ENCODE results near the gene C17orf113. TPM values are rescaled to one million over a fixed set of nuclear protein-coding genes. Genes with fewer than 3 reads are reported as not detected.

C17orf113 gene
- total and polyA plus RNA-seq, 2 of the 4 experiments (the other 2 are of a cell fraction): under 0.01 to 0.03 TPM

- H4K8ac ChIP-seq (ENCODE audit: low read depth in 2 of 2, low read length in 2 of 2): no peak overlapping the region
- CTCF ChIA-PET: no interaction called here
- in situ Hi-C loops (cut with MboI; ENCODE audit: low sequenced_read_pairs): no loop called here
- no peak overlapping the region for H4K91ac ChIP-seq (ENCODE audit: insufficient read depth, low read depth, low read length)
- no peak overlapping the region for H2BK20ac ChIP-seq (ENCODE audit: low read depth, low read length)
- H3K4me1 ChIP-seq (ENCODE audit: control insufficient read depth, insufficient read depth, low read length): no peaks in the 10 kb centered on the region
- H3K14ac ChIP-seq (replicated peaks; ENCODE audit: low read depth, low read length): no peak overlapping the region
- H3K4ac ChIP-seq (ENCODE audit: low read depth, low read length): no peak overlapping the region
- no peak overlapping the region for H2BK15ac ChIP-seq (ENCODE audit: low read depth, low read length)
- intact Hi-C loops (cut with micrococcal nuclease): no loop called here
- H3K23ac ChIP-seq (ENCODE audit: low read depth, low read length): no peak overlapping the region
- no peak for ATAC-seq (ENCODE audit: low read depth)
- peaks cover 52% of the 10 kb centered on the region for H3K27me3 ChIP-seq (ENCODE audit: control insufficient read depth, insufficient read depth, low read length)
- WGBS, 2 experiments (ENCODE audit: extremely low coverage in 2 of 2, insufficient read length in 1 of 2): 50% methylated on average over 2 of the region's 4 CpGs; no CpG with 5 or more reads in 1 of the 2 experiments
- no peak overlapping the region for H3K4me2 ChIP-seq (ENCODE audit: low read depth, low read length)
- DNase-seq: no peak
- no peak overlapping the region for H3K27ac ChIP-seq (ENCODE audit: insufficient read depth, low read length)
- no peaks in the 10 kb centered on the region for H4K20me1 ChIP-seq (ENCODE audit: insufficient read depth, low read length)
- H3K18ac ChIP-seq (ENCODE audit: low read depth, low read length): no peak overlapping the region
- no TSS peak for BruUV-seq (replicated peaks)
- H4K5ac ChIP-seq (ENCODE audit: low read depth, low read length): no peak overlapping the region
- peak overlapping the region; percentile 90 for H2AK9ac ChIP-seq (replicated peaks; ENCODE audit: low read depth, low read length, poor library complexity)
- H3K9me1 ChIP-seq (ENCODE audit: insufficient read depth, low read length): peaks cover 3% of the 10 kb centered on the region; the same call in 1 of the 2 replicates
- TF ChIP-seq MAFK (IDR thresholded peaks at IDR 0.05; ENCODE audit: low read depth, low read length): no peak
- no peak for TF ChIP-seq MAZ (IDR thresholded peaks at IDR 0.05; ENCODE audit: borderline replicate concordance, low read depth, low read length)
- no peak for TF ChIP-seq NFE2L2 (IDR thresholded peaks at IDR 0.05; ENCODE audit: low read depth, low read length)
- TF ChIP-seq, protein P1, sequence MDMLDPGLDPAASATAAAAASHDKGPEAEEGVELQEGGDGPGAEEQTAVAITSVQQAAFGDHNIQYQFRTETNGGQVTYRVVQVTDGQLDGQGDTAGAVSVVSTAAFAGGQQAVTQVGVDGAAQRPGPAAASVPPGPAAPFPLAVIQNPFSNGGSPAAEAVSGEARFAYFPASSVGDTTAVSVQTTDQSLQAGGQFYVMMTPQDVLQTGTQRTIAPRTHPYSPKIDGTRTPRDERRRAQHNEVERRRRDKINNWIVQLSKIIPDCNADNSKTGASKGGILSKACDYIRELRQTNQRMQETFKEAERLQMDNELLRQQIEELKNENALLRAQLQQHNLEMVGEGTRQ (IDR thresholded peaks at IDR 0.05; ENCODE audit: low read depth, low read length): no peak
- TF ChIP-seq BHLHE40 (IDR thresholded peaks at IDR 0.05; ENCODE audit: low read depth, low read length): no peak
- no peak for TF ChIP-seq SMC3 (IDR thresholded peaks at IDR 0.05; ENCODE audit: low read depth, low read length)
- TF ChIP-seq FOS (IDR thresholded peaks at IDR 0.05; ENCODE audit: low read depth, low read length): no peak
- TF ChIP-seq ELK1 (IDR thresholded peaks at IDR 0.05; ENCODE audit: borderline replicate concordance, low read depth, low read length): no peak
- TF ChIP-seq RFX5 (IDR thresholded peaks at IDR 0.05; ENCODE audit: low read depth, low read length): no peak
- no peak for TF ChIP-seq MXI1 (IDR thresholded peaks at IDR 0.05; ENCODE audit: borderline replicate concordance, low read depth, low read length)
- TF ChIP-seq, protein P2, sequence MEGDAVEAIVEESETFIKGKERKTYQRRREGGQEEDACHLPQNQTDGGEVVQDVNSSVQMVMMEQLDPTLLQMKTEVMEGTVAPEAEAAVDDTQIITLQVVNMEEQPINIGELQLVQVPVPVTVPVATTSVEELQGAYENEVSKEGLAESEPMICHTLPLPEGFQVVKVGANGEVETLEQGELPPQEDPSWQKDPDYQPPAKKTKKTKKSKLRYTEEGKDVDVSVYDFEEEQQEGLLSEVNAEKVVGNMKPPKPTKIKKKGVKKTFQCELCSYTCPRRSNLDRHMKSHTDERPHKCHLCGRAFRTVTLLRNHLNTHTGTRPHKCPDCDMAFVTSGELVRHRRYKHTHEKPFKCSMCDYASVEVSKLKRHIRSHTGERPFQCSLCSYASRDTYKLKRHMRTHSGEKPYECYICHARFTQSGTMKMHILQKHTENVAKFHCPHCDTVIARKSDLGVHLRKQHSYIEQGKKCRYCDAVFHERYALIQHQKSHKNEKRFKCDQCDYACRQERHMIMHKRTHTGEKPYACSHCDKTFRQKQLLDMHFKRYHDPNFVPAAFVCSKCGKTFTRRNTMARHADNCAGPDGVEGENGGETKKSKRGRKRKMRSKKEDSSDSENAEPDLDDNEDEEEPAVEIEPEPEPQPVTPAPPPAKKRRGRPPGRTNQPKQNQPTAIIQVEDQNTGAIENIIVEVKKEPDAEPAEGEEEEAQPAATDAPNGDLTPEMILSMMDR (conservative IDR thresholded peaks at IDR 0.05; ENCODE audit: low read depth, low read length): no peak
- no peak for TF ChIP-seq RCOR1 (IDR thresholded peaks at IDR 0.05; ENCODE audit: insufficient replicate concordance, low read length)
- TF ChIP-seq RAD21 (IDR thresholded peaks at IDR 0.05; ENCODE audit: low read length): no peak
- no peak for TF ChIP-seq POLR2A (IDR thresholded peaks at IDR 0.05; ENCODE audit: low read depth, low read length)
- no peak for TF ChIP-seq CEBPB (IDR thresholded peaks at IDR 0.05; ENCODE audit: low read depth, low read length)
- TF ChIP-seq CHD1 (IDR thresholded peaks at IDR 0.05; ENCODE audit: low read depth, low read length): no peak
- no peaks in the 10 kb centered on the region for H3K9me3 ChIP-seq (ENCODE audit: control insufficient read depth, insufficient read depth, low read length)
- POLR2A ChIA-PET (ENCODE audit: unreplicated experiment): no interaction called here
- dilution Hi-C loops (cut with HindIII; ENCODE audit: low sequenced_read_pairs, unreplicated experiment): no loop called here
- H3K9ac ChIP-seq (ENCODE audit: low read depth, low read length): no peak overlapping the region
- H2BK5ac ChIP-seq (ENCODE audit: low read depth, low read length, poor library complexity, severe bottlenecking): no peak overlapping the region
- H2AFZ ChIP-seq (replicated peaks; ENCODE audit: low read length, poor library complexity): no peak overlapping the region
- H3K36me3 ChIP-seq (ENCODE audit: control insufficient read depth, insufficient read depth, low read length): no peaks in the 10 kb centered on the region
- no peak overlapping the region for H2BK120ac ChIP-seq (ENCODE audit: low read depth, low read length)
- no peak overlapping the region for H2AK5ac ChIP-seq (ENCODE audit: low read depth, low read length)
- H3K4me3 ChIP-seq (ENCODE audit: insufficient read depth, low read depth, low read length): no peak overlapping the region
- H3K79me1 ChIP-seq (ENCODE audit: low read depth in 1 of 2, low read length in 2 of 2): no peaks in the 10 kb centered on the region
- H3K56ac ChIP-seq (ENCODE audit: extremely low read depth, insufficient read depth, low read length): no peak overlapping the region
Observed at GRCh38 chr17:42060231-42060630, 9.8 kb upstream of the C17orf113 start.

All from IMR-90 (cell line).